Activated naive CD4-positive, alpha-beta T cell treated with anti-CD3 and anti-CD28 coated beads, Interleukin-2, amount 10 ng/mL, durations not matched to agents 7 days and 5 days (primary cell): ENCODE results near the gene CHAT.

Experiments used
- CTCF ChIA-PET: fragments of 350-600 bp; sonication (Branson Sonifier 250); formaldehyde crosslinking; loops from one replicate; lab custom pipeline; 2021; ENCODE audit warnings: antibody characterized with exemption; lab: Charles Lee
- DNase-seq: peaks from one replicate; pipeline ENCODE4 v3.0.0-alpha.2; 2020
- H3K27ac Mint-ChIP-seq: one replicate; pipeline ENCODE4 v1.8.0; 2021; ENCODE audit warnings: mild to moderate bottlenecking, moderate library complexity, mixed read lengths
- H3K27me3 Mint-ChIP-seq: one replicate; pipeline ENCODE4 v1.8.0; 2021; ENCODE audit warnings: mild to moderate bottlenecking, mixed read lengths
- H3K36me3 Mint-ChIP-seq: one replicate; pipeline ENCODE4 v1.8.0; 2021; ENCODE audit warnings: mixed read lengths
- H3K4me1 Mint-ChIP-seq: one replicate; pipeline ENCODE4 v1.8.0; 2021; ENCODE audit warnings: mixed read lengths
- H3K4me3 Mint-ChIP-seq: one replicate; pipeline ENCODE4 v1.8.0; 2021; ENCODE audit warnings: mild to moderate bottlenecking, moderate library complexity, mixed read lengths
- H3K9me3 Mint-ChIP-seq: one replicate; pipeline ENCODE4 v1.8.0; 2021; ENCODE audit warnings: mixed read lengths

CHAT gene

DNA sequence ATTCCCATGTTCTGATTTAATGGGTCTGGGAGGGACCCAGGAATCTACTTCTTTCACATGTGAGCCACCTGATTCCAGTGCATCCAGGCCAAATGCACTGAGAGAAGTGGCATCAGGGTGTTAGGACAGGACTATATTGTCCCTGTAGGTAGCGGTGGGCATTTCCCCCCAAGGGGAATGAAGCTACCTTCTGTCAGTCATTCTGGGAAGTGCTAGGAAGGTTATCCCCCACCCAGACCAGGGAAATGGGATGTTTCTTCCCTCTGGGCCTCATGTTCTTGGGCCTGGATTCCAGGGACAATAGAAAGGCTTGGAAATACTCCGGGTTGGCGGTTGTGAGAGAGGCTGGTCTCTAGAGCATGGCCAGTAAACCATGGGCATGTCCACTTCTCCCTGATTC, 86.4 kb downstream of the CHAT start:
- no peaks in the 10 kb centered on the region for H3K4me1 Mint-ChIP-seq
- H3K9me3 Mint-ChIP-seq = no peaks in the 10 kb centered on the region
- DNase-seq = no peak
- no peak overlapping the region for H3K27ac Mint-ChIP-seq
- CTCF ChIA-PET = no interaction called here
- no peak overlapping the region for H3K4me3 Mint-ChIP-seq
- peaks cover 10% of the 10 kb centered on the region for H3K27me3 Mint-ChIP-seq
- H3K36me3 Mint-ChIP-seq = no peaks in the 10 kb centered on the region

DNA sequence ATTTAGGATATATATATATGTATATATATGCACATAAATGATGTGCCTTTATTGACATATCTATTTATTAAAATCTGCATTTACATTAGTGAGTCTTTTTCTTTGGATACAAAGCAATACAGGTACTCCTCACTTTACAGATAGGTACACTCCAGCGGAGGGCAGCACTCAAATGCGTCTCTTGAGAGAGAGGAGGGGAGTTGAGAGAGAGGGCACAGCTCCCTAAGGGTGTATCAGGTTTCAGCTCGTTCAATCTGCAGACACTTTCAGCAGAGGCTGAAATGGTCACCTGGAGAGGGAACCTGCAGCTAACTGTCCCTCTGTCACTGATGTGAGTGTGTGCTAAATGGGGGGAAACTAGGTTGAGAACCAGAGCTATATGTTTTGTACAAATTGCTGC, 87.2 kb downstream of the CHAT start:
- CTCF ChIA-PET = no interaction called here
- no peaks in the 10 kb centered on the region for H3K9me3 Mint-ChIP-seq
- H3K4me3 Mint-ChIP-seq = no peak overlapping the region
- H3K36me3 Mint-ChIP-seq = no peaks in the 10 kb centered on the region
- H3K27ac Mint-ChIP-seq = no peak overlapping the region
- peaks cover 10% of the 10 kb centered on the region for H3K27me3 Mint-ChIP-seq
- no peaks in the 10 kb centered on the region for H3K4me1 Mint-ChIP-seq
- DNase-seq = no peak

DNA sequence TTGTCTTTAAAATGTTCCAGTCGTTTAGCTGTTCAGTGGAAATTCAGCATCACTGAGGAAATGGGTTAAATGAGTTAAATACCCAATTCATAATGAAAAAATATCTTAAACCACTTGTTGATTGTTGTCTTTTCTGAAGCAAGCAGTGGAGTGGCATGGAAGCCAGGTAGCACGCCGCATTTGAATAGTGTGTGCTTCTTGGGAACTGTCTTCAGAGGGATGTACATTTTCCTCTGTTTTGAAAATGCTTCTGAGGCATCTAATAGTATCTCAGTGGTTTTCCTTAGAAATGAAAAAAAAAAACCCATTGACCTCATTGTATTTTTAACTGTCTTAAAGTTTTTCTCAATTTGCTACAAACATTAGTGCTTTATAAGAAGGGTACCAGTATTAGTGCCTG, 93.7 kb downstream of the CHAT start:
- no peaks in the 10 kb centered on the region for H3K36me3 Mint-ChIP-seq
- H3K4me1 Mint-ChIP-seq = no peaks in the 10 kb centered on the region
- no peak for DNase-seq
- CTCF ChIA-PET = no interaction called here
- H3K9me3 Mint-ChIP-seq = no peaks in the 10 kb centered on the region
- H3K4me3 Mint-ChIP-seq = no peak overlapping the region
- no peaks in the 10 kb centered on the region for H3K27me3 Mint-ChIP-seq
- no peak overlapping the region for H3K27ac Mint-ChIP-seq

DNA sequence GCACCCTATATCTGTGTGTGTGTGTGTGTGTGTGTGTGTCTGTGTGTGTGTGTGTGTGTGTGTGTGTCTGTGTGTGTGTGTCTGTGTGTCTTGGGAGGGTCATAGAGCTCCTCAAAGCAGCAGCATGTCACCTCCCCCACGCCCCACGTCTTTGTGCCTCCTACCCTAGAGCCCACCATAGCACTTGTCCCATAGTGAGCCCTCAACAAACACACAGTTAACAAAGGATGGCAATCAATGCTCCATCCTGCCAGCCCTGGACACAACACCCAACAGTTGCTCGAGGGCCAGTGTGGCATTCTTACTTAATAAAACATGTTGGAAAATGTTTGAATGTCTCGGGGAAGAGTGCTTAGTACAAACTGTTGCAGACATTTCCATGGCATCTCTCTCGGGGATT, 96.1 kb downstream of the CHAT start:
- H3K27me3 Mint-ChIP-seq = no peaks in the 10 kb centered on the region
- no peak overlapping the region for H3K27ac Mint-ChIP-seq
- DNase-seq = no peak
- CTCF ChIA-PET = no interaction called here
- no peaks in the 10 kb centered on the region for H3K4me1 Mint-ChIP-seq
- H3K36me3 Mint-ChIP-seq = no peaks in the 10 kb centered on the region
- H3K9me3 Mint-ChIP-seq = no peaks in the 10 kb centered on the region
- H3K4me3 Mint-ChIP-seq = no peak overlapping the region

DNA sequence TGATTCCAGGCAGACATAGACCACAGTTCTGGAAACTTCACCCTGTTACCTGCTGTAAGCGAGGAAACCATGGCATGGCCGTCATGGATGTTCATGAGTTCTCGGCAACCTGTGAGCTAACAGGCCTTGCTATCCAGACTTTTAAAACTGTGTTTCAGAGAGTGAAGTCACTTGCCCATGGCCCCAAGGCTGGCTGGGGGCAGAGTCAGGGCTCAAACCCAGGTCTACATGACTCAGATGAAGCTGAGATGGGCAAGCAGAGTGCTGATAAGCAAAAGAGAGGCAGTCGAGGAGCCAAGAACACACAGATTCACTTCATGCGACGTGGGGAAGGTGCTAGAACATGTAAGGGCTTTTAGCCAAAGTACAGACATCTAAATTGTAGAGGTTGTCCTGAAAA, 97.1 kb downstream of the CHAT start:
- CTCF ChIA-PET = no interaction called here
- Mint-ChIP-seq H3K4me1 (no peaks in the 10 kb centered on the region), H3K27ac (no peak overlapping the region), H3K4me3 (no peak overlapping the region), H3K9me3 (no peaks in the 10 kb centered on the region), H3K36me3 (no peaks in the 10 kb centered on the region), H3K27me3 (no peaks in the 10 kb centered on the region)
- no peak for DNase-seq

DNA sequence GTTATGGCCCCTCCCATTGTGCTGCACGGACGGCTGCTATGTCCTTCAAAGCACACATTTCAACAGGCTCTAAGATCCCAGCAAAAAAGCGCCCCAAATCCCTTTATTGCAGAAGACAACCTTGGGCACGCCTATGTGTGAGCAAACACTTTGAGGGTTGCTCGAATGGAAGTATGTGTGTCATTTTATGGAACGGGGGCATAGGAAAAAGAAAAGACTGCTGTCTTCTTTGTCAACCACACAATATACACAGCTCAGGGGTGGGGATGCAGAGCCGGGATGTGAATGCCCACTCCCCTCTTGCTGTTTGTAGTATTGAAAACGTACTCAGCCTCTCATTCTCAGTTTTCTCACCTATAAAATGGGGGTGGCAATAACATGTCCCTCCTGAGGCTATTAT, 97.6 kb downstream of the CHAT start:
- Mint-ChIP-seq H3K4me1 (no peaks in the 10 kb centered on the region), H3K4me3 (no peak overlapping the region), H3K27ac (no peak overlapping the region), H3K36me3 (no peaks in the 10 kb centered on the region), H3K9me3 (no peaks in the 10 kb centered on the region), H3K27me3 (no peaks in the 10 kb centered on the region)
- DNase-seq = no peak
- CTCF ChIA-PET = no interaction called here

DNA sequence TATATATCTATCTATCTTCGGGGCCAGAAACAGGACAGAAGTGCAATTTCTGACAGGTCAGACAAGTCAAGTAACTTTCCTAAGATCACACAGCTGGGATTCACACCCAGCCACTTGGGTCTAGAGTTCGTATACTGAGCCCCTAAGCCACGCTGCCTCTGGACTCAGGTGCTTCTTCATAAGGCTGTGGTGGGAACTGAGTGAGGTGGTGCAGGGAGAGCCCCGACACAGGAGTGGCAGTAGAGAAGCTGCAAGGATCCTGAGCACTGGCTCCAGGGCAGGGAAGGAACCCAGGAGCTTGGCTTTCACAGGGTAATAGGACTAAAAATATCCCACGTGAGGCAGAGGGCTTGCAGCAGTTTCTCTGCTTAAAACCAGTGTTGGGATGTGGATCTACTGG, 99.4 kb downstream of the CHAT start:
- CTCF ChIA-PET = no interaction called here
- Mint-ChIP-seq H3K27ac (no peak overlapping the region), H3K36me3 (no peaks in the 10 kb centered on the region), H3K4me1 (no peaks in the 10 kb centered on the region), H3K9me3 (no peaks in the 10 kb centered on the region), H3K4me3 (no peak overlapping the region), H3K27me3 (no peaks in the 10 kb centered on the region)
- DNase-seq = no peak
